GOT3 (cell line): ENCODE results near the gene TRIM22.
"Not testable (repeated sequence)": the region's sequence is repeated elsewhere in the genome, so short reads cannot be mapped to it uniquely, and the experiment has no call there.

Experiments
- DNase-seq: peaks from one replicate; lab custom pipeline; 2025; ENCODE audit warnings: mixed read lengths; lab: John Stamatoyannopoulos, UW

Gene TRIM22

DNA sequence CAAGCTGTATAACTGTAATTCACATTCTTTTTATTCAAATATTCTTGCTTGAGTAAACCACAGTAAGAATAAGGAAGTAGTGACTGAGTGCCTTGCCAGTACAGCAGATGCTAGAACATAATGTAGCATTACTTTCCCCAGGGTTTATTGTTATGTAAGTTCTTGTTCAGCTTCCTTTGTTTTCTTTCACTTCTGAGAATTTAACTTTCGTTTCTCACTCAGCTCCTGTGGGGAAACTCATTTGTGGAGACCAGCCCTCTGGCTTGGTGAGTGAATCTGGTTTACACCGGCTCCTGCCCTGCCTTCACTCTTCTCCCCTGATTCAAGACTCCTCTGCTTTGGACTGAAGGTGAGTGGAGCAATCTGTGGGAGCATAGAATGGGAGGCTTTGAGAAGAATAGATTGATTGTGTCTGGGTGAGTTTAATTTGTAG is at the start of gene TRIM22:
TRIM22 (plus strand) TSS at position 240 of the 433 bp plus-strand sequence. CDS start 6,443 bp downstream, outside the sequence.
- no peak for DNase-seq

- DNase-seq, result no peak
These were observed 49.6 kb upstream of the TRIM22 start for GRCh38 chr11:5639953-5640352.

- DNase-seq, result no peak
These were observed 46.0 kb upstream of the TRIM22 start for GRCh38 chr11:5643585-5643984.

DNA sequence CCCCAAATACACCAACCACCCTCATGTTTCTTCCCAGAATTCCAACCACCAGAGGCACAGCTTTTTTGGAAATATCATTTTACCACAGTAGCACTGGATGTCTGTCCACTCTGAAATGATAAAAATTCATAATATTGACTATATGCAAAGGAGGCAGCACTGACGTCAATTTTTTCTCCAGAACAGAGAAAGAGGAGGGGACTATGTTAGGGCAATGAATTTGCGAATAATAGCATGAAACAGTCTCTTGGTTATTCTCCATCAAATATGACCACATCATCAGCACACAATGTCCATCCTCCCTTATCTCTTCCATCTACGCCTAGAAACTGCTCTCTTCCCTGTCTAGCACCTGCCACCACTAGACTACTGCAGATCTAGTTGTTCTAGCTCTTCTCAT is 43.5 kb upstream of the TRIM22 start:
- DNase-seq, result no peak

GRCh38 chr11:5655474-5655873 is 34.1 kb upstream of the TRIM22 start:
- DNase-seq, result no peak

GRCh38 chr11:5656956-5657355 is 32.6 kb upstream of the TRIM22 start:
- DNase-seq, result not testable (repeated sequence)

- no peak for DNase-seq
These were observed 31.3 kb upstream of the TRIM22 start for GRCh38 chr11:5658318-5658717.

DNA sequence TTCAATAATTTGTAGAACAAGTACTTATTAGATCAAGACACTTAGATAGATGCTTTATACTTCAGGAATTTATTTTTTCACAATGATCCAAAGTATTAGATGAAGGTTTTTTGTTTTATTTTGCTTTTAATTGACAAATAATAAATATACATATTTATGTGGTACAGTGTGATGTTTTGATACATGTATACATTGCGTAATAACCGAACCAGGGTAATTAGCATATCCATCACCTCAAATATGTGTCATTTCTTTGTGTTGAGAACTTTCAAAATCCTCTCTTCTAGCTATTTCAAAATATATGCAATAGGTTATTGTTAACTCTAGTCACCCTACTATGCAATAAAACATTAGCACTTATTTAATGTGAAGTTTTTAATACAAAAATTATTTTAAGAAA is 26.1 kb upstream of the TRIM22 start:
- DNase-seq, result no peak

GRCh38 chr11:5665051-5665570 is 24.5 kb upstream of the TRIM22 start:
- no peak for DNase-seq

DNA sequence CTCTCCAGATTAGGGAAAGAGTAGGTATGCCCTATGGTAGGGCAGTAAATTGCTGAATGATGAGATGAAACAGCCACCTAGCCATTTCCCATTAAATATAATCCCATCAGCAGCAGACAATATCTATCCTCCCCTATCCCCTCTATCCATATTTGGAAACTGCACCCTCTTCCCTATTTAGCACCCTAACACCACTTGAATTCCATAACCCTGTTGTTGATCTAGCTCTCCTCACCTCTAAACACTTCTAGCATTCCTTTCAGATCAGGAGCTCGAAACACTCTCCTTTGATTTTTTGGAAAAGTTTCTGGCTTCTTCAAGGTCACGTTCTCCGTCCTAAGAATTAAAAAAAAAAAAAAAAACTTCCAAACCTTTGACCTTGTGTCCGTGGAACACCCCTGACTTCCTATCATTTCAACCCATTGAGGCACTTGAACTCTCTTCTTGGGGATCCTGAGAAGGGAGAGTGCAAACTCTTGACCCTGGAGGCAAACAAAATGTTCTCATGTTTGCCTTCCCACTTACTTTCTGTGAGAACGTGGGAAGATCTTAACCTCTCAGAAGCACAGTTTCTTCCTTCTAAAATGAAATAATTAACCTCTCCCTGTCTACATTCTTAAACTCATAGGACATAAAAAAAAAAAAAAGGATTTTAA is 23.7 kb upstream of the TRIM22 start:
- no peak for DNase-seq

GRCh38 chr11:5666402-5666793 is 23.2 kb upstream of the TRIM22 start:
- DNase-seq, result no peak

DNA sequence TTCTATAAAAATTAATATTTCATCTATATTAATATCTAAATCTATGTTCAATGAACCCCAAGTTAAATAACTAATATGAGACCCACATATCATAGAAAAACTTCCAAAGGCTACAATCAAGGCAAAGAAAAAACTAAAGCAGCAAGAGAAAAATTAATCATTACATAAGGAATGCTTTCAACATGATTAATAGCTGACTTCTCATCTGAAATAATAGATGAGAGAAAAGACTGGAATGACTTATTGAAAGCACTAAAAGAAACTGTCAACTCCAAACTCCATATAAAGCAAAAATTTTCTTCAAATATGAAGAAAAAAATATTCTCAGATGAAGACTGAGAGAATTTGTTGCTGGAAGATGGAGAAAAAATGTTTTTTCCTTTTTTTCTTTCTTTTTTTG is 17.8 kb upstream of the TRIM22 start:
- DNase-seq, result no peak

DNA sequence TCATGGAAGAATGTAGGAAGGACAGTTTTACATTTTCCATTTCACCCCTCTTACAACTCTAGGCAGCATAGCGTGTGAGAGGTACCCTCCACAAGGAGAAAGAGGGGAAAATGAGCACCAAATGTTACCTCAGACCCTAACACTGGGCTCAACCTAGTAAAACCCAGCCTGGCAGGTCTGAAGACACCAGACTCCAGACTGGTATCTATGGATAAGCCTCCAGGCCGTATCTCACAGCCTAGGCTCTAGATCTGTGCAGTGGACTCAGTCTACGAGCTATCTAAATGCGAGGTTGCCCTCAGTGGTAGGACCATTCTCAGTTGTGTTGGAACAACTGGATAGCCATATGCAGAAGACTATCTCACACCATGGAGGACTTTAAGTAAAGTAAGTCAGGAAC is 15.2 kb upstream of the TRIM22 start:
- no peak for DNase-seq

DNA sequence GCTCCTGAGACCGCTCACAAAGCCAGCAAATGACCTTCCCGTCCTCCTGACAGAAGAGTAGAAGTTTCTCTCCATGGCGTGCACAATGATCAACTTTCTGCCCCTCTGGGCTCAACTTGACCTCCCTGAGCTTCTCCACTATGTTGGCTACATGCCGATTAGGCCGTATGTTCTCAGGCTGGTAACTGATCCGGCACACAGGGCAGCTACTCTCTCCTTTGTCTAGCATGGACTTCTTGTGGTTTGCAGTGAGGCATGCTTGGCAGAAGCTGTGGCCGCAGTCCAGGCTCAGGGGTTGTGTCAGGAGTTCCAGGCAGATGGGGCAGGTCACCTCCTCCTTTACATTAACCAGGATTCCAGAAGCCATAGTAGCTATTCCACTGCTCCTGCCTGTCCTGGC is 9.8 kb upstream of the TRIM22 start:
- DNase-seq, result no peak

- DNase-seq, result not testable (repeated sequence)
These were observed 6.6 kb upstream of the TRIM22 start for GRCh38 chr11:5682890-5683441.

DNA sequence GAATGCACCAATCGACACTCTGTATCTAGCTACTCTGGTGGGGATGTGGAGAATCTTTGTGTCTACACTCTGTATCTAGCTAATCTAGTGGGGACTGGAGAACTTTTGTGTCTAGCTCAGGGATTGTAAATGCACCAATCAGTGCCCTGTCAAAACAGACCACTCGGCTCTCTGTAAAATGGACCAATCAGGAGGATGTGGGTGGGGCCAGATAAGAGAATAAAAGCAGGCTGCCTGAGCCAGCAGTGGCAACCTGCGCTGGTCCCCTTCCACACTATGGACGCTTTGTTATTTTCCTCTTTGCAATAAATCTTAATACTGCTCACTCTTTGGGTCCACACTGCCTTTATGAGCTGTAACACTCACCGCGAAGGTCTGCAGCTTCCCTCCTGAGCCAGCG is 6.0 kb upstream of the TRIM22 start:
- not testable (repeated sequence) for DNase-seq

- no peak for DNase-seq
These were observed 5.4 kb upstream of the TRIM22 start for GRCh38 chr11:5684036-5684645.

GRCh38 chr11:5684646-5685362 is 4.8 kb upstream of the TRIM22 start, which contains the start of gene TRIM5:
Gene TRIM5 (minus strand): TSS chr11:5685074. CDS start chr11:5680177, 4,897 bp downstream.
- peak; percentile 46 for DNase-seq

DNA sequence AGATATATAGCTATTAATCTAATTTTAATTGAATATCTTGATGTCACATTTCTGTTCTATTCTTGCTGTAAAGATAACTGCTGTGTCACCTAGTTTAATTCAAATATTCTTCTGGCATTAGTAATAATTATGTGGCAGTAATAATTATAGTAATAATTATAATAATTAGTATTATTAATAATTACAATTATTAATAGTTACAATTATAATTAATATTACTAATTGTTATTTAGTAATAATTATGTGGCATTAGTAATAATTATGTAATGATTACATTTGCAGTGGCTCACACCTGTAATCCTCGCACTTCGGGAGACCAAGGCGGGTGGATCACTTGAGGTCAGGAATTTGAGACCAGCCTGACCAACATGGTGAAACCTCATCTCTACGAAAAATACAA is 3.2 kb upstream of the TRIM22 start:
- DNase-seq, result no peak

- no peak for DNase-seq
These were observed 1.1 kb upstream of the TRIM22 start for GRCh38 chr11:5688482-5688881.

- no peak for DNase-seq
These were observed 626 bp downstream of the TRIM22 start for GRCh38 chr11:5690216-5690615.

DNA sequence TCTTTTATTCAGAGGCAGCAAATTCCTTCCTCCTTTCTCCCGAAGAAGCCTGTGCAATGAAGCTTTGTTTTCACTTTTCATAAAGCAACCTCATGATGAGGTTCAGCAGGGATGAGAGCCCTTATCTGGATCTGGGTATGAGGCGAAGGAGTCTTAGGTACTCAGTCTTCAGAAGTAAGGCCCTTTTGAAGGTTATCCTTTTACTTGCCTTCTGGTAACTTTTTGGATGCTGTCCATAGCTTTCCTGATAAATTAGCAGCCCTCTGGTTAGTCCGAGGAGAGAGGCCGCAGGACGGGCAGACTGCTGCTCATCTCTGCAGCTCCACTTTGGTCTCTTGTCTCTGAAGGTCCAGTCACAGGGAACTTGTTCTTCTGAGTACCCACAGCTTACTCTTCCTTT is 1.1 kb downstream of the TRIM22 start:
- DNase-seq, result no peak
